ENCODE results near the gene WNK2. TPM values are rescaled to one million over a fixed set of nuclear protein-coding genes. Genes with fewer than 3 reads are reported as not detected.

The WNK2 gene
- total and polyA plus RNA-seq, 4 donors: 0.13 to 3.7 (median 2.9) TPM

GRCh38 chr9:93265301-93265971, 81.5 kb downstream of the WNK2 start:
- Histone ChIP-seq H3K27ac (ENCODE audit: low read depth in 1 of 2, low read length in 2 of 2) (no peak overlapping the region), H3K4me1 (ENCODE audit: control insufficient read depth in 1 of 2, insufficient read depth in 2 of 2, low read length in 2 of 2) (no peaks in the 10 kb centered on the region), H3K4me3 (ENCODE audit: low read length in 2 of 2) (no peak overlapping the region), H3K27me3 (ENCODE audit: control insufficient read depth in 1 of 2, insufficient read depth in 2 of 2, low read length in 1 of 2) (no peaks in the 10 kb centered on the region), H3K36me3 (ENCODE audit: control insufficient read depth in 1 of 2, insufficient read depth in 2 of 2, low read length in 1 of 2) (no peaks in the 10 kb centered on the region), H3K9me3 (ENCODE audit: control insufficient read depth, low read length) (peaks cover 2% of the 10 kb centered on the region)
- 86 to 87% methylated on average over 12 of the region's 12 CpGs for WGBS, 2 donors
- ATAC-seq (ENCODE audit: low FRiP score) (no peak), DNase-seq (peak in 1 of 2 donors; percentile 43)
- intact Hi-C loops (cut with DNase I): no loop called here

- H3K27me3 ChIP-seq (ENCODE audit: control insufficient read depth in 1 of 2, insufficient read depth in 2 of 2, low read length in 1 of 2): no peaks in the 10 kb centered on the region
- H3K9me3 ChIP-seq (ENCODE audit: control insufficient read depth, low read length): peaks cover 2% of the 10 kb centered on the region
- DNase-seq: no peak
- intact Hi-C loops (cut with DNase I): no loop called here
- no peaks in the 10 kb centered on the region for H3K36me3 ChIP-seq (ENCODE audit: control insufficient read depth in 1 of 2, insufficient read depth in 2 of 2, low read length in 1 of 2)
- ATAC-seq (ENCODE audit: low FRiP score): no peak
- no peaks in the 10 kb centered on the region for H3K4me1 ChIP-seq (ENCODE audit: control insufficient read depth in 1 of 2, insufficient read depth in 2 of 2, low read length in 2 of 2)
- no peak overlapping the region for H3K4me3 ChIP-seq (ENCODE audit: low read length in 2 of 2)
- no peak overlapping the region for H3K27ac ChIP-seq (ENCODE audit: low read depth in 1 of 2, low read length in 2 of 2)
- WGBS, 2 donors: 86 to 88% methylated on average over 6 of the region's 6 CpGs
These were observed 82.0 kb downstream of the WNK2 start for GRCh38 chr9:93265972-93266371.

- DNase-seq: peak in 1 of 2 donors; percentile 36
These were observed 82.6 kb downstream of the WNK2 start for GRCh38 chr9:93266521-93267001.

GRCh38 chr9:93267091-93267541, 83.2 kb downstream of the WNK2 start:
- H3K36me3 ChIP-seq (ENCODE audit: control insufficient read depth in 1 of 2, insufficient read depth in 2 of 2, low read length in 1 of 2): no peaks in the 10 kb centered on the region
- peaks cover 2% of the 10 kb centered on the region for H3K9me3 ChIP-seq (ENCODE audit: control insufficient read depth, low read length)
- intact Hi-C loops (cut with DNase I): no loop called here
- H3K27ac ChIP-seq (ENCODE audit: low read depth in 1 of 2, low read length in 2 of 2): no peak overlapping the region
- no peak for ATAC-seq (ENCODE audit: low FRiP score)
- DNase-seq: peak in 1 of 2 donors; percentile 48
- WGBS, 2 donors: 93 to 96% methylated on average over 10 of the region's 10 CpGs
- H3K4me1 ChIP-seq (ENCODE audit: control insufficient read depth in 1 of 2, insufficient read depth in 2 of 2, low read length in 2 of 2): no peaks in the 10 kb centered on the region
- no peaks in the 10 kb centered on the region for H3K27me3 ChIP-seq (ENCODE audit: control insufficient read depth in 1 of 2, insufficient read depth in 2 of 2, low read length in 1 of 2)
- H3K4me3 ChIP-seq (ENCODE audit: low read length in 2 of 2): no peak overlapping the region

More at GRCh38 chr9:93266521-93267001, 82.6 kb downstream of the WNK2 start:
- Histone ChIP-seq H3K27me3 (ENCODE audit: control insufficient read depth in 1 of 2, insufficient read depth in 2 of 2, low read length in 1 of 2) (no peaks in the 10 kb centered on the region), H3K4me1 (ENCODE audit: control insufficient read depth in 1 of 2, insufficient read depth in 2 of 2, low read length in 2 of 2) (no peaks in the 10 kb centered on the region), H3K4me3 (ENCODE audit: low read length in 2 of 2) (no peak overlapping the region), H3K9me3 (ENCODE audit: control insufficient read depth, low read length) (peaks cover 2% of the 10 kb centered on the region), H3K27ac (ENCODE audit: low read depth in 1 of 2, low read length in 2 of 2) (no peak overlapping the region), H3K36me3 (ENCODE audit: control insufficient read depth in 1 of 2, insufficient read depth in 2 of 2, low read length in 1 of 2) (no peaks in the 10 kb centered on the region)
- WGBS, 2 donors: 86 to 91% methylated on average over 6 of the region's 6 CpGs
- intact Hi-C loops (cut with DNase I): no loop called here
- no peak for ATAC-seq (ENCODE audit: low FRiP score)

- no peak overlapping the region for H3K4me3 ChIP-seq (ENCODE audit: low read length in 2 of 2)
- WGBS, 2 donors: 95 to 96% methylated on average over 28 of the region's 28 CpGs
- DNase-seq (peak in 1 of 2 donors; percentile 72), ATAC-seq (ENCODE audit: low FRiP score) (no peak)
- H3K4me1 ChIP-seq (ENCODE audit: control insufficient read depth in 1 of 2, insufficient read depth in 2 of 2, low read length in 2 of 2): no peaks in the 10 kb centered on the region
- H3K27me3 ChIP-seq (ENCODE audit: control insufficient read depth in 1 of 2, insufficient read depth in 2 of 2, low read length in 1 of 2): no peaks in the 10 kb centered on the region
- intact Hi-C loops (cut with DNase I): no loop called here
- peaks cover 2% of the 10 kb centered on the region for H3K9me3 ChIP-seq (ENCODE audit: control insufficient read depth, low read length)
- no peak overlapping the region for H3K27ac ChIP-seq (ENCODE audit: low read depth in 1 of 2, low read length in 2 of 2)
- H3K36me3 ChIP-seq (ENCODE audit: control insufficient read depth in 1 of 2, insufficient read depth in 2 of 2, low read length in 1 of 2): no peaks in the 10 kb centered on the region
These were observed 84.0 kb downstream of the WNK2 start for GRCh38 chr9:93267681-93268505.

- Histone ChIP-seq H3K27me3 (ENCODE audit: control insufficient read depth in 1 of 2, insufficient read depth in 2 of 2, low read length in 1 of 2) (no peaks in the 10 kb centered on the region), H3K27ac (ENCODE audit: low read depth in 1 of 2, low read length in 2 of 2) (no peak overlapping the region), H3K36me3 (ENCODE audit: control insufficient read depth in 1 of 2, insufficient read depth in 2 of 2, low read length in 1 of 2) (no peaks in the 10 kb centered on the region), H3K4me1 (ENCODE audit: control insufficient read depth in 1 of 2, insufficient read depth in 2 of 2, low read length in 2 of 2) (no peaks in the 10 kb centered on the region), H3K9me3 (ENCODE audit: control insufficient read depth, low read length) (peaks cover 2% of the 10 kb centered on the region), H3K4me3 (ENCODE audit: low read length in 2 of 2) (no peak overlapping the region)
- intact Hi-C loops (cut with DNase I): no loop called here
- ATAC-seq (ENCODE audit: low FRiP score) (no peak), DNase-seq (peak in 1 of 2 donors; percentile 38)
- WGBS, 2 donors: 88 to 93% methylated on average over 17 of the region's 17 CpGs
These were observed 84.8 kb downstream of the WNK2 start for GRCh38 chr9:93268551-93269314.

- no peak for DNase-seq
These were observed 87.0 kb downstream of the WNK2 start for GRCh38 chr9:93270976-93271375.

GRCh38 chr9:93276973-93277372, 93.0 kb downstream of the WNK2 start:
- Histone ChIP-seq H3K4me1 (ENCODE audit: control insufficient read depth in 1 of 2, insufficient read depth in 2 of 2, low read length in 2 of 2) (no peaks in the 10 kb centered on the region), H3K27me3 (ENCODE audit: control insufficient read depth in 1 of 2, insufficient read depth in 2 of 2, low read length in 1 of 2) (no peaks in the 10 kb centered on the region), H3K9me3 (ENCODE audit: control insufficient read depth, low read length) (no peaks in the 10 kb centered on the region), H3K36me3 (ENCODE audit: control insufficient read depth in 1 of 2, insufficient read depth in 2 of 2, low read length in 1 of 2) (no peaks in the 10 kb centered on the region), H3K4me3 (ENCODE audit: low read length in 2 of 2) (no peak overlapping the region), H3K27ac (ENCODE audit: low read depth in 1 of 2, low read length in 2 of 2) (no peak overlapping the region)
- ATAC-seq (ENCODE audit: low FRiP score) (no peak), DNase-seq (no peak)
- intact Hi-C loops (cut with DNase I): no loop called here
- 96 to 97% methylated on average over 5 of the region's 5 CpGs for WGBS, 2 donors

More at GRCh38 chr9:93270976-93271375, 87.0 kb downstream of the WNK2 start:
- Histone ChIP-seq H3K36me3 (ENCODE audit: control insufficient read depth in 1 of 2, insufficient read depth in 2 of 2, low read length in 1 of 2) (no peaks in the 10 kb centered on the region), H3K4me3 (ENCODE audit: low read length in 2 of 2) (no peak overlapping the region), H3K4me1 (ENCODE audit: control insufficient read depth in 1 of 2, insufficient read depth in 2 of 2, low read length in 2 of 2) (no peaks in the 10 kb centered on the region), H3K27me3 (ENCODE audit: control insufficient read depth in 1 of 2, insufficient read depth in 2 of 2, low read length in 1 of 2) (no peaks in the 10 kb centered on the region), H3K27ac (ENCODE audit: low read depth in 1 of 2, low read length in 2 of 2) (no peak overlapping the region), H3K9me3 (ENCODE audit: control insufficient read depth, low read length) (peaks cover 2% of the 10 kb centered on the region)
- intact Hi-C loops (cut with DNase I): no loop called here
- 92 to 96% methylated on average over 3 of the region's 3 CpGs for WGBS, 2 donors
- ATAC-seq (ENCODE audit: low FRiP score): no peak
